HEK293 (cell line): ENCODE data around the gene MSS51.

ENCODE experiments used
- CTCF ChIA-PET: fragments of 350-600 bp; formaldehyde crosslinking; extraction: SDS; loops from one replicate; lab custom pipeline; 2021; ENCODE audit warnings: antibody characterized with exemption; lab: Yijun Ruan, JAX
- POLR2A ChIA-PET: fragments of 300-600 bp; formaldehyde crosslinking; extraction: SDS; loops from one replicate; lab custom pipeline; 2020; ENCODE audit warnings: antibody characterized with exemption, inconsistent platforms; lab: Yijun Ruan, JAX
- H3K27ac ChIP-seq: fragments of 200-500 bp; sonication (Bioruptor generic); 2 replicates; pipeline ENCODE4 v1.5.1; 2014; ENCODE audit warnings: low read depth, low read length, control low read depth, inconsistent platforms; ENCODE audit errors: extremely low read depth
- H3K36me3 ChIP-seq, 2 experiments: fragments of 200-500 bp in 1 of 2; sonication (Bioruptor generic) in 1 of 2; 1 replicate in 1 of 2; 2 replicates in 1 of 2; pipeline ENCODE4 v1.5.1; 2014 to 2017; ENCODE audit warnings: inconsistent platforms in 2 of 2, low read length in 2 of 2; ENCODE audit not compliant: control insufficient read depth in 2 of 2, insufficient read depth in 1 of 2
- H3K4me1 ChIP-seq: fragments of 200-500 bp; sonication (Bioruptor generic); 2 replicates; pipeline ENCODE4 v1.5.1; 2014; ENCODE audit warnings: mild to moderate bottlenecking, low read length, inconsistent platforms; ENCODE audit not compliant: control insufficient read depth, insufficient read depth
- H3K4me3 ChIP-seq: 2 replicates; pipeline ENCODE4 v1.5.1; 2011; ENCODE audit warnings: low read depth, mild to moderate bottlenecking, control low read depth, low read length, moderate library complexity
- H3K9me3 ChIP-seq: fragments of 200-500 bp; sonication (Bioruptor generic); 2 replicates; pipeline ENCODE4 v1.5.1; 2014; ENCODE audit warnings: low read depth, low read length, inconsistent platforms; ENCODE audit not compliant: control insufficient read depth, insufficient read depth
- OVOL3 ChIP-seq: fragments of 450-650 bp; formaldehyde crosslinking; IDR thresholded peaks from 2 replicates; pipeline ENCODE4 v1.5.1; 2016; ENCODE audit warnings: missing biosample characterization, missing genetic modification characterization
- PRDM1 ChIP-seq: fragments of 450-650 bp; formaldehyde crosslinking; IDR thresholded peaks from 2 replicates; pipeline ENCODE4; 2016; ENCODE audit warnings: missing biosample characterization, missing genetic modification characterization
- PRDM4 ChIP-seq: fragments of 450-650 bp; formaldehyde crosslinking; IDR thresholded peaks from 2 replicates; pipeline ENCODE4 v1.5.1; 2017; ENCODE audit warnings: missing biosample characterization, missing genetic modification characterization
- REST ChIP-seq: fragments of 450-650 bp; formaldehyde crosslinking; IDR thresholded peaks from 2 replicates; pipeline ENCODE4 v1.5.1; 2016; ENCODE audit warnings: missing biosample characterization, missing genetic modification characterization
- ZNF311 ChIP-seq: fragments of 450-650 bp; formaldehyde crosslinking; IDR thresholded peaks from 2 replicates; pipeline ENCODE4 v1.5.1; 2017; ENCODE audit warnings: missing biosample characterization, missing genetic modification characterization, borderline replicate concordance
- ZNF488 ChIP-seq: fragments of 450-650 bp; formaldehyde crosslinking; IDR thresholded peaks from 2 replicates; pipeline ENCODE4 v1.5.1; 2016; ENCODE audit warnings: missing biosample characterization, missing genetic modification characterization
- ZNF600 ChIP-seq: fragments of 450-650 bp; formaldehyde crosslinking; IDR thresholded peaks from 2 replicates; pipeline ENCODE4 v1.5.1; 2016; ENCODE audit warnings: missing biosample characterization, missing genetic modification characterization
- ZNF658 ChIP-seq: fragments of 450-650 bp; formaldehyde crosslinking; IDR thresholded peaks from 2 replicates; pipeline ENCODE4; 2016; ENCODE audit warnings: missing biosample characterization, missing genetic modification characterization
- ZSCAN23 ChIP-seq: fragments of 450-650 bp; formaldehyde crosslinking; IDR thresholded peaks from 2 replicates; pipeline ENCODE4 v1.5.1; 2016; ENCODE audit warnings: missing biosample characterization, missing genetic modification characterization
- ZSCAN5A ChIP-seq: fragments of 450-650 bp; formaldehyde crosslinking; IDR thresholded peaks from 2 replicates; pipeline ENCODE4 v1.5.1; 2016; ENCODE audit warnings: missing biosample characterization, missing genetic modification characterization

MSS51 gene

GRCh38 chr10:73408978-73409521 is 24.3 kb downstream of the MSS51 start:
- CTCF ChIA-PET = no interaction called here
- no peak overlapping the region for H3K27ac ChIP-seq
- H3K9me3 ChIP-seq = no peaks in the 10 kb centered on the region
- H3K36me3 ChIP-seq = peaks cover 4 to 6% of the 10 kb centered on the region in 2 experiments; a peak in 2 of 3 replicates
- TF ChIP-seq PRDM1 (tag by site-specific recombination) = peak; percentile 92
- TF ChIP-seq ZNF488 (tag by site-specific recombination) = no peak
- no peak for TF ChIP-seq OVOL3 (tag by site-specific recombination)
- TF ChIP-seq ZSCAN23 (tag by site-specific recombination) = no peak
- TF ChIP-seq ZNF658 (tag by site-specific recombination) = no peak
- TF ChIP-seq, all 188 proteins: peak for 1
- Histone ChIP-seq H3K4me3 (no peak overlapping the region), H3K4me1 (no peaks in the 10 kb centered on the region)
- POLR2A ChIA-PET = no interaction called here

GRCh38 chr10:73408061-73408460 is 25.3 kb downstream of the MSS51 start:
- Histone ChIP-seq H3K36me3 (peaks cover 4 to 6% of the 10 kb centered on the region in 2 experiments; a peak in 2 of 3 replicates), H3K9me3 (no peaks in the 10 kb centered on the region), H3K4me3 (no peak overlapping the region), H3K4me1 (no peaks in the 10 kb centered on the region), H3K27ac (no peak overlapping the region)
- CTCF ChIA-PET = no interaction called here
- POLR2A ChIA-PET = no interaction called here
- no peak for TF ChIP-seq PRDM4 (tag by site-specific recombination)
- TF ChIP-seq ZNF600 (tag by site-specific recombination) = no peak
- TF ChIP-seq ZSCAN5A (tag by site-specific recombination) = no peak

- no peaks in the 10 kb centered on the region for H3K9me3 ChIP-seq
- H3K36me3 ChIP-seq = peaks cover 4 to 6% of the 10 kb centered on the region in 2 experiments; a peak in 2 of 3 replicates
- H3K4me1 ChIP-seq = no peaks in the 10 kb centered on the region
- no peak overlapping the region for H3K4me3 ChIP-seq
- CTCF ChIA-PET = no interaction called here
- TF ChIP-seq REST (tag by site-specific recombination) = peak; percentile 84
- no peak for TF ChIP-seq ZNF311
- TF ChIP-seq, all 188 proteins: peak for 1
- H3K27ac ChIP-seq = no peak overlapping the region
- POLR2A ChIA-PET = interaction anchor here (0.6 kb wide), 1 partner anchor 10 kb away, joined by 3 read pairs; no protein-coding TSS in a partner anchor
Observed at GRCh38 chr10:73407495-73407894, 25.9 kb downstream of the MSS51 start.
